Peyer's patch (tissue), 4 donors: ENCODE results near the gene RNMT.

Experiments
- CTCF ChIP-seq, 6 experiments: fragments of 450-650 bp in 4 of 6; fragments of 200-600 bp in 2 of 6; sonication (generic) in 1 of 6; IDR thresholded peaks; one replicate each; pipeline ENCODE4 v1.5.1; 2017 to 2019; ENCODE audit warnings: antibody characterized with exemption in 6 of 6, mild to moderate bottlenecking in 3 of 6, moderate library complexity in 1 of 6
- POLR2A ChIP-seq, 2 donors: fragments of 450-650 bp; IDR thresholded peaks; one replicate each; pipeline ENCODE4 v1.5.1; 2017; ENCODE audit warnings: antibody characterized with exemption in 2 of 2, mild to moderate bottlenecking in 2 of 2, moderate library complexity in 2 of 2

GRCh38 chr18:13688191-13689136 lies 38.0 kb upstream of the RNMT start:
- TF ChIP-seq POLR2A (IDR thresholded peaks at IDR 0.05) (no peak), CTCF (IDR thresholded peaks at IDR 0.05) (no peak)
